Heart left ventricle (tissue), 16 donors: ENCODE measurements around the gene TPD52L1. TPM values are rescaled to one million over a fixed set of nuclear protein-coding genes. Genes with fewer than 3 reads are reported as not detected.

Experiments
- ATAC-seq, 4 donors: fragments of 200-7000 bp; cut with Tn5 transposase; one replicate each; pipeline ENCODE4 v1.9.1; 2020 to 2022; ENCODE audit warnings: moderate library complexity in 4 of 4, mild to moderate bottlenecking in 3 of 4, moderate number of reproducible peaks in 1 of 4
- DNase-seq, 5 donors: peaks; one replicate each; pipeline ENCODE4 v3.0.0-alpha.2; 2020
- H3K27ac ChIP-seq, 12 donors: fragments of 200-600 bp; sonication (generic) in 4 of 12; one replicate each; pipeline versions ENCODE4 v1.5.0 to v1.8.0; 2016 to 2022; ENCODE audit warnings: mild to moderate bottlenecking in 2 of 12
- H3K27me3 ChIP-seq, 9 donors: fragments of 200-600 bp; sonication (generic) in 2 of 9; one replicate each; pipeline versions ENCODE4 v1.5.1 to v1.8.0; 2016 to 2022; ENCODE audit warnings: mild to moderate bottlenecking in 3 of 9
- H3K36me3 ChIP-seq, 9 donors: fragments of 200-600 bp; sonication (generic) in 2 of 9; one replicate each; pipeline versions ENCODE4 v1.5.0 to v1.8.0; 2018 to 2022; ENCODE audit warnings: mild to moderate bottlenecking in 2 of 9
- H3K4me1 ChIP-seq, 12 donors: fragments of 200-600 bp; sonication (generic) in 4 of 12; one replicate each; pipeline versions ENCODE4 v1.5.0 to v1.8.0; 2016 to 2022; ENCODE audit warnings: mild to moderate bottlenecking in 3 of 12
- H3K4me3 ChIP-seq, 12 donors: fragments of 200-600 bp; sonication (generic) in 4 of 12; one replicate each; pipeline versions ENCODE4 v1.5.0 to v1.8.0; 2017 to 2022; ENCODE audit warnings: mild to moderate bottlenecking in 9 of 12, moderate library complexity in 4 of 12
- H3K9me3 ChIP-seq, 12 donors: fragments of 200-600 bp; sonication (generic) in 4 of 12; one replicate each; pipeline versions ENCODE4 v1.5.0 to v1.8.0; 2016 to 2022; ENCODE audit warnings: mild to moderate bottlenecking in 1 of 12
- CTCF ChIP-seq, 12 donors: fragments of 200-600 bp; sonication (generic) in 4 of 12; IDR thresholded peaks; one replicate each; pipeline versions ENCODE4 v1.5.0 to v1.8.0; 2018 to 2022; ENCODE audit warnings: antibody characterized with exemption in 12 of 12, mild to moderate bottlenecking in 5 of 12
- POLR2A ChIP-seq, 2 donors: fragments of 450-650 bp; IDR thresholded peaks; one replicate each; pipeline ENCODE4 v1.6.1; 2017; ENCODE audit warnings: antibody characterized with exemption in 2 of 2, mild to moderate bottlenecking in 2 of 2, moderate library complexity in 2 of 2
- WGBS, 4 donors: extraction: QIAGEN DNeasy Blood & Tissue Kit in 2 of 4; methylation state at CpG; one replicate each; pipeline versions ENCODE4 v1.1.5 to v1.1.7; 2013 to 2018; 5-methylcytosine and 5-hydroxymethylcytosine counted together
- intact Hi-C, 10 donors: fragments of 100-400 bp; cut with DNase I; formaldehyde crosslinking; loops; one replicate each; pipeline versions ENCODE4 v1.11.1 to v1.14.2; 2022
- polyA plus RNA-seq, 2 donors: library from polyadenylated mRNA; stranded (reverse); fragments of 200-250 nt; gene quantifications; one replicate each; pipeline ENCODE4 v1.2.3, GENCODE V29; 2013
- total RNA-seq, 9 donors: library from RNA; depleted of rRNA in 2 of 9; stranded (reverse); fragments of >200 nt in 2 of 9; fragmentation: NEBNext Ultra II Directional in 3 of 9; extraction: Animal tissue kit (Norgen Biotek cat#: 25700) in 3 of 9; gene quantifications; one replicate each; pipeline versions ENCODE4 v1.1.0 to v1.2.4, GENCODE V29; 2016 to 2023
- donor health status: ischemic (EF 13 %, LVEDD 7.1; RV severe dilation, severe dysfunction).
- donor health status: healthy with polysubstance abuse.
- donor health status: DM: no; HTN: yes; CAD: no.
- donor health status: DM: no; HTN: no; CAD: no.
- donor health status: ischemic (EF 25% LVEDD 6.9; RV normal size, moderate dysfunction).
- donor health status: ischemic (EF 25% LVEDD 5.7; RV mildly dilated, moderate dysfunction).
- donor health status: healthy.
- donor health status: DM: yes; HTN: yes; CAD: no.
- donor health status: ischemic (EF 35%, LVEDD 5.7; RV mildly dilated, moderate dysfunction).
- donor health status: nonischemic (EF 11% LVEDD 7.7; RV severe dilation, severe dysfunction).
- donor health status: DM: yes; HTN: yes; CAD: no.
- donor health status: PGD.
- donor health status: ischemic (EF 29% LVEDD 5.4; RV normal size, mild dysfunction).
- donor health status: nonischemic (EF 23%, LVEDD 6.1; RV moderate dilation, normal function).

The TPD52L1 gene
- total and polyA plus RNA-seq, 11 donors: 13.0 to 146 (median 69.2) TPM

- Histone ChIP-seq H3K27ac (no peak overlapping the region), H3K4me3 (no peak overlapping the region), H3K4me1 (peaks cover 0 to 5% (median 0%) of the 10 kb centered on the region in 12 donors), H3K9me3 (peaks cover 0 to 44% (median 29%) of the 10 kb centered on the region in 12 donors), H3K36me3 (no peaks in the 10 kb centered on the region), H3K27me3 (no peaks in the 10 kb centered on the region)
- DNase-seq: no peak
- TF ChIP-seq POLR2A (IDR thresholded peaks at IDR 0.05): no peak
- TF ChIP-seq CTCF (IDR thresholded peaks at IDR 0.05): no peak
- intact Hi-C loops: loop anchor here in 2 of 10 donors (10.0 kb wide), 1 partner anchor 143 kb away; the partner anchor contains the start of gene RNF217 (in 2 of the 2)
- WGBS, 4 donors: 93 to 95% (median 94%) methylated on average over 3 of the region's 3 CpGs
- ATAC-seq: no peak
These were observed 45.7 kb upstream of the TPD52L1 start for GRCh38 chr6:125107896-125108295.

GRCh38 chr6:125110056-125110455 lies 43.5 kb upstream of the TPD52L1 start:
- intact Hi-C loops: loop anchor here in 3 of 10 donors (5.0 to 10.0 kb wide), 2 partner anchors 145 to 148 kb away; partner anchors contain the start of gene RNF217 (in 3 of the 3)
- H3K36me3 ChIP-seq: no peaks in the 10 kb centered on the region
- H3K4me1 ChIP-seq: no peaks in the 10 kb centered on the region
- H3K9me3 ChIP-seq: peaks cover 0 to 44% (median 29%) of the 10 kb centered on the region in 12 donors
- no peak for DNase-seq
- no peaks in the 10 kb centered on the region for H3K27me3 ChIP-seq
- TF ChIP-seq CTCF (IDR thresholded peaks at IDR 0.05) (no peak), POLR2A (IDR thresholded peaks at IDR 0.05) (no peak)
- H3K4me3 ChIP-seq: no peak overlapping the region
- H3K27ac ChIP-seq: no peak overlapping the region
- WGBS, 4 donors: 87 to 96% (median 95%) methylated on average over 1 of the region's 1 CpG
- no peak for ATAC-seq

GRCh38 chr6:125111219-125111983 lies 42.2 kb upstream of the TPD52L1 start:
- intact Hi-C loops: loop anchor here in 3 of 10 donors (5.0 to 10.0 kb wide), 2 partner anchors 147 to 149 kb away; partner anchors contain the start of gene RNF217 (in 3 of the 3)
- 88 to 90% (median 89%) methylated on average over 4 of the region's 4 CpGs for WGBS, 4 donors
- H3K4me1 ChIP-seq: no peaks in the 10 kb centered on the region
- TF ChIP-seq CTCF (IDR thresholded peaks at IDR 0.05): no peak
- TF ChIP-seq POLR2A (IDR thresholded peaks at IDR 0.05): no peak
- DNase-seq (no peak), ATAC-seq (no peak)
- no peak overlapping the region for H3K27ac ChIP-seq
- no peaks in the 10 kb centered on the region for H3K27me3 ChIP-seq
- peaks cover 0 to 44% (median 29%) of the 10 kb centered on the region in 12 donors for H3K9me3 ChIP-seq
- no peak overlapping the region for H3K4me3 ChIP-seq
- H3K36me3 ChIP-seq: no peaks in the 10 kb centered on the region

- TF ChIP-seq POLR2A (IDR thresholded peaks at IDR 0.05) (no peak), CTCF (IDR thresholded peaks at IDR 0.05) (no peak)
- DNase-seq: no peak
- peaks cover 0 to 44% (median 29%) of the 10 kb centered on the region in 12 donors for H3K9me3 ChIP-seq
- H3K36me3 ChIP-seq: no peaks in the 10 kb centered on the region
- intact Hi-C loops: loop anchor here in 5 of 10 donors (2.0 to 10.0 kb wide), 3 partner anchors 148 to 242 kb away; partner anchors contain the start of gene RNF217 (in 3 of the 5)
- no peak overlapping the region for H3K4me3 ChIP-seq
- no peak for ATAC-seq
- H3K27me3 ChIP-seq: no peaks in the 10 kb centered on the region
- no peak overlapping the region for H3K27ac ChIP-seq
- H3K4me1 ChIP-seq: no peaks in the 10 kb centered on the region
These were observed 40.6 kb upstream of the TPD52L1 start for GRCh38 chr6:125112934-125113333.
